Central memory CD8-positive, alpha-beta T cell (primary cell): ENCODE measurements around the gene PCGF3.

Experiments
- ATAC-seq: fragments of 150-1000 bp; cut with Tn5 transposase; replicated peaks from 2 replicates; pipeline ENCODE4 v1.10.0; 2022; ENCODE audit warnings: mild to moderate bottlenecking, moderate FRiP score, moderate number of reproducible peaks; ENCODE audit not compliant: poor library complexity, severe bottlenecking; ENCODE audit errors: extremely low read depth
- DNase-seq, 2 donors: peaks; one replicate each; pipeline ENCODE4 v3.0.0; 2021; ENCODE audit warnings: low spot score in 2 of 2
- H3K27ac Mint-ChIP-seq: one replicate; pipeline ENCODE4 v1.8.0; 2022; ENCODE audit warnings: low read depth, mild to moderate bottlenecking, moderate library complexity, mixed read lengths
- H3K27me3 Mint-ChIP-seq: one replicate; pipeline ENCODE4 v1.8.0; 2022; ENCODE audit warnings: mixed read lengths
- H3K36me3 Mint-ChIP-seq: one replicate; pipeline ENCODE4 v1.8.0; 2022; ENCODE audit warnings: mild to moderate bottlenecking, moderate library complexity, mixed read lengths; ENCODE audit not compliant: insufficient read depth
- H3K4me1 Mint-ChIP-seq: one replicate; pipeline ENCODE4 v1.8.0; 2022; ENCODE audit warnings: mixed read lengths
- H3K4me3 Mint-ChIP-seq: one replicate; pipeline ENCODE4 v1.8.0; 2022; ENCODE audit warnings: mild to moderate bottlenecking, moderate library complexity, mixed read lengths
- H3K9me3 Mint-ChIP-seq: one replicate; pipeline ENCODE4 v1.8.0; 2022; ENCODE audit warnings: mixed read lengths

The PCGF3 gene

GRCh38 chr4:721261-722168 is 15.9 kb downstream of the PCGF3 start:
- Mint-ChIP-seq H3K4me1 (peaks cover 41% of the 10 kb centered on the region), H3K9me3 (no peaks in the 10 kb centered on the region), H3K4me3 (no peak overlapping the region), H3K36me3 (peaks cover 5% of the 10 kb centered on the region), H3K27ac (peak overlapping the region; percentile 74), H3K27me3 (no peaks in the 10 kb centered on the region)
- DNase-seq (no peak), ATAC-seq (no peak)

GRCh38 chr4:722169-722725 is 16.6 kb downstream of the PCGF3 start:
- Mint-ChIP-seq H3K27ac (no peak overlapping the region), H3K36me3 (peaks cover 5% of the 10 kb centered on the region), H3K27me3 (no peaks in the 10 kb centered on the region), H3K4me3 (no peak overlapping the region), H3K9me3 (no peaks in the 10 kb centered on the region), H3K4me1 (peaks cover 41% of the 10 kb centered on the region)
- DNase-seq (no peak), ATAC-seq (no peak)

DNA sequence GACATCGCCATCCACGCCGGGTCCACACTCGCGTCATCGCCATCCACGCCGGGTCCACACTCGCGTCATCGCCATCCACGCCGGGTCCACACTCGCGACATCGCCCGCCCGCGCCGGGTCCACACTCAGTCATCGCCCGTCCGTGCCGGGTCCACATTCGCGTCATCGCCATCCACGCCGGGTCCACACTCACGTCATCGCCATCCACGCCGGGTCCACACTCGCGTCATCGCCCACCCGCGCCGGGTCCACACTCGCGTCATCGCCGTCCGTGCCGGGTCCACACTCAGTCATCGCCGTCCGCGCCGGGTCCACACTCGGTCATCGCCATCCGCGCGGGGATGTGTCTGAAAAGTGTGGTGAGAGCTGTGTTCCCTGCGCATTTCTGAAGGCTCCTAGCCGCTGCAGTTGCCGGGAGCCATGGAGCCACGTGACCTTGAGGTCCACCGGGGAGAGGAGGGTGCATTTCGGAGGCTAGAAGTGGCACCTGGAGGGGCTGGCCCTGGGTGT is 17.3 kb downstream of the PCGF3 start:
- H3K27me3 Mint-ChIP-seq, result no peaks in the 10 kb centered on the region
- H3K9me3 Mint-ChIP-seq, result no peaks in the 10 kb centered on the region
- no peak overlapping the region for H3K27ac Mint-ChIP-seq
- H3K4me3 Mint-ChIP-seq, result no peak overlapping the region
- peaks cover 40% of the 10 kb centered on the region for H3K4me1 Mint-ChIP-seq
- peaks cover 5% of the 10 kb centered on the region for H3K36me3 Mint-ChIP-seq
- no peak for ATAC-seq
- no peak for DNase-seq

DNA sequence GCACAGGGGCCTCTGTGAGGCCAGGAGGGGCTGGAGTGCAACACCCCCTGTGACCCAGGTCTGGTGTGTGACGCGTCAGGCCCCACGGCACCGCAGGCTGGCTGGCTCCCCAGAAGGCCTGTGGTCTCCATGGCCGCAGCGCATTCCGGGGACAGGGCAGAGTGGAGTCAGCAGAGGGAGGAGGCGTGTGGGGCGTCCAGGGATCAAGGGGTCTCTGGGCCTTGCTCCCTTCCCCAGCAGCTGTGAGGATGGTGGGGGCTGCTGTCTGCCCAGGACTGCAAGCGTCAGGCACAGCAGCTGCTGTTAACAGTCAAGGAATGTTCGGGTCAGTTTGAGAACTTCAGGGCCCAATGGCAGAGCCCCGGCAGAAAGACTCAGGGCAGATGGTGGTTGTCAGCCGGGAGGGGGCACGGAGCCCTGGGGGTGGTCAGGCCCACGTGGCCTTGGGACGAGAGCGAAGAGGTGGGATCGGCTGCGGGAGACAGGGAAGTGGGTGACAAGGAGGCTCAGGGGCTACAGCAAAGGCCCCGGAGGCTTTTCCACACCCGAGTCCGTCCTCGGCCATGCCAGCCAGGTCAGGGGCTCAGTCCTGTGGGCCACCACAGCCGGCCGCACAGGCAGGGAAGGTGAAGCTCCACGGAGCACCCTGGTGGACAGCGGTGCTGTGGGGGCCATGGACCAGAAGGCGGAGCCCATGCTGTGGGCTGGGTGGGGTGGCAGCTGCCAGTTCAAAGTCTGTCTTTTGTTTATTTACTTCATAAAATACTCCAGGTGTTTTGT is 18.3 kb downstream of the PCGF3 start:
- peaks cover 4% of the 10 kb centered on the region for H3K36me3 Mint-ChIP-seq
- ATAC-seq, result no peak
- H3K4me3 Mint-ChIP-seq, result no peak overlapping the region
- H3K9me3 Mint-ChIP-seq, result no peaks in the 10 kb centered on the region
- peak overlapping the region; percentile 22 for H3K27ac Mint-ChIP-seq
- no peaks in the 10 kb centered on the region for H3K27me3 Mint-ChIP-seq
- H3K4me1 Mint-ChIP-seq, result peaks cover 41% of the 10 kb centered on the region
- DNase-seq, result no peak

DNA sequence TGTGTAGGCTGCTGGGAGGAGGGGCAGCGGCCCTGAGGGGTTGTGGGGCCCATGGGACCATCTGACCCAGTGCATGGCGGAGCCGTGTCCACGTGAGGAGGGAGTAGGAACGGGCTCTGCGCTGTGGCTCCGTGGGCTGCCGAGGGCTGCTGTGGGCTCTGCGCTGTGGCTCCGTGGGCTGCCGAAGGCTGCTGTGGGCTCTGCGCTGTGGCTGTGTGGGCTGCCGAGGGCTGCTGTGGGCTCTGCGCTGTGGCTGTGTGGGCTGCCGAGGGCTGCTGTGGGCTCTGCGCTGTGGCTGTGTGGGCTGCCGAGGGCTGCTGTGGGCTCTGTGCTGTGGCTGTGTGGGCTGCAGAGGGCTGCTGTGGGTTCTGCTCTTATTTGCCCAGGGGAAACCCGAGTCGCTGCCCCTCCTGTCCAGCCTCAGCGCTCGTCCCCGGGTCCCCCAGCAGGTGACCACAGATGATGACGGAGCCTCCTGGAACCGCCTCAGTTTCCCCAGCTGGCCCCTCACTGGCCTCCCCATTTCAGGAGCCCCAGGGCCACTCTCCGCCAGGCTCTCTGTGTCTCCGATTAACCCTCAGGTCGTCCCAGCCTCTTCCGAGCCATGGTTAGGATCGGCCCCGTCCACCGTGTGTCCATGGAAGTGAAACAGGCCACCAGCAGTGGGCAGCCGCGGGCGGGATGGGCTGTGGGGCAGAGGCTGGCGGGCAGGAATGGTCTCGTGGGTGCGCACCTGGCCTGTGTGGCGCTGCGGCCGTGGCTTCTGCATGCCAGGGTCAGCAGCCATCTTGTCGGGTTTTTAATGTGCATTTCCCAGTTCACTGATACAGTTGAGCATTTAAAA is 20.0 kb downstream of the PCGF3 start:
- no peaks in the 10 kb centered on the region for H3K9me3 Mint-ChIP-seq
- no peak overlapping the region for H3K4me3 Mint-ChIP-seq
- H3K36me3 Mint-ChIP-seq, result peaks cover 6% of the 10 kb centered on the region
- H3K4me1 Mint-ChIP-seq, result peaks cover 32% of the 10 kb centered on the region
- peak overlapping the region; percentile 19 for H3K27ac Mint-ChIP-seq
- no peak for ATAC-seq
- no peak for DNase-seq
- no peaks in the 10 kb centered on the region for H3K27me3 Mint-ChIP-seq

- H3K4me3 Mint-ChIP-seq, result no peak overlapping the region
- H3K9me3 Mint-ChIP-seq, result no peaks in the 10 kb centered on the region
- DNase-seq (no peak), ATAC-seq (no peak)
- H3K27me3 Mint-ChIP-seq, result no peaks in the 10 kb centered on the region
- peaks cover 9% of the 10 kb centered on the region for H3K36me3 Mint-ChIP-seq
- peaks cover 32% of the 10 kb centered on the region for H3K4me1 Mint-ChIP-seq
- H3K27ac Mint-ChIP-seq, result no peak overlapping the region
Measured at GRCh38 chr4:726235-726787, 20.7 kb downstream of the PCGF3 start.

DNA sequence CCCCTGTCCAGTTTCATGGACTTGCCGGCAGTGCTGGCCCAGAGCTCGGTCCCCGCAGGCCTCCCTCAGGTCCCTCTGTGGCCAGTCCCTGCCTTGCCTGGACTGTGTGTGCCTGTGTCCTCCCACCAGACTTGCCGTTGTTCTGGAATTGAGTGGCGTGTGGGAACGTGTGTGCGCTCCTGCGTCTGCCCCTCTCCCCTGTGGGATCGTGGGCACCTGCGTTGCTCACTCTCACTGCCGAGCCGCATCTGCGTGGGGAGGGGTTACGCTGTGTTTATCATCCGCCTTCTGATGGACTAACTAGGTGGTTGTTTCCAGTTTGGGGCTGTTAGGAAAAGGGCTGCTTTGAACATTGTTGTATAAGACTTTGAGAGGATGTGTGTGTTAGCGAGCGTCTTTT is 21.2 kb downstream of the PCGF3 start:
- no peaks in the 10 kb centered on the region for H3K9me3 Mint-ChIP-seq
- H3K36me3 Mint-ChIP-seq, result peaks cover 9% of the 10 kb centered on the region

DNA sequence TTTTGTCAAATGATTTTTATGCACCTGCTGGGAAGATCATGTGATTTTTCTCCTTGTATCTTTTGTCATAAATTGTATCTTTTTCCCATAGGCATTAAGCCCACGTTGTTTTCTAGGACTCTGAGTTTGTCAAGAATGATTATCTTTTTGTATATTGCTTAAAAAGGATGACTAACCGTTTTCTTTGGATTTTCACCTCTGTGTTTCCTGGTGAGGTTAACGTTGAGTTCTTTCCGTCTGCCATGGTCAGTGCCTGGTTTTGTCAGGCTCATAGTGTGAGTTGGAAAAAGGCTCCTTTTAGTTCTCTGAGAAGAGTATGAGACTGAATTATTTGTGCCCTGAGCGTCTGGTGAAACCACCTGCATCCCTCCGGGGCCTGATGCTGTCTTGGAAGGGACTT is 21.9 kb downstream of the PCGF3 start:
- DNase-seq, result no peak
- no peak overlapping the region for H3K4me3 Mint-ChIP-seq
- no peaks in the 10 kb centered on the region for H3K9me3 Mint-ChIP-seq
- no peaks in the 10 kb centered on the region for H3K27me3 Mint-ChIP-seq
- H3K4me1 Mint-ChIP-seq, result peaks cover 32% of the 10 kb centered on the region
- no peak overlapping the region for H3K27ac Mint-ChIP-seq
- H3K36me3 Mint-ChIP-seq, result peaks cover 9% of the 10 kb centered on the region
- no peak for ATAC-seq

More for the DNA sequence above, 21.2 kb downstream of the PCGF3 start:
- Mint-ChIP-seq H3K27ac (no peak overlapping the region), H3K27me3 (no peaks in the 10 kb centered on the region), H3K4me1 (peaks cover 32% of the 10 kb centered on the region), H3K4me3 (no peak overlapping the region)
- ATAC-seq (no peak), DNase-seq (no peak)

- peaks cover 12% of the 10 kb centered on the region for H3K36me3 Mint-ChIP-seq
- DNase-seq (no peak), ATAC-seq (no peak)
- no peak overlapping the region for H3K27ac Mint-ChIP-seq
- H3K4me1 Mint-ChIP-seq, result peaks cover 20% of the 10 kb centered on the region
- H3K4me3 Mint-ChIP-seq, result no peak overlapping the region
- H3K27me3 Mint-ChIP-seq, result no peaks in the 10 kb centered on the region
- no peaks in the 10 kb centered on the region for H3K9me3 Mint-ChIP-seq
Measured at GRCh38 chr4:729336-730315, 24.0 kb downstream of the PCGF3 start.

- DNase-seq (no peak), ATAC-seq (no peak)
- Mint-ChIP-seq H3K4me3 (no peak overlapping the region), H3K4me1 (peaks cover 13% of the 10 kb centered on the region), H3K27ac (no peak overlapping the region), H3K36me3 (peaks cover 14% of the 10 kb centered on the region), H3K27me3 (no peaks in the 10 kb centered on the region), H3K9me3 (no peaks in the 10 kb centered on the region)
Measured at GRCh38 chr4:730511-730910, 24.9 kb downstream of the PCGF3 start.
